ENCODE measurements around the gene BCAM.
"Not testable (repeated sequence)": the region's sequence is repeated elsewhere in the genome, so short reads cannot be mapped to it uniquely, and the experiment has no call there.

DNA sequence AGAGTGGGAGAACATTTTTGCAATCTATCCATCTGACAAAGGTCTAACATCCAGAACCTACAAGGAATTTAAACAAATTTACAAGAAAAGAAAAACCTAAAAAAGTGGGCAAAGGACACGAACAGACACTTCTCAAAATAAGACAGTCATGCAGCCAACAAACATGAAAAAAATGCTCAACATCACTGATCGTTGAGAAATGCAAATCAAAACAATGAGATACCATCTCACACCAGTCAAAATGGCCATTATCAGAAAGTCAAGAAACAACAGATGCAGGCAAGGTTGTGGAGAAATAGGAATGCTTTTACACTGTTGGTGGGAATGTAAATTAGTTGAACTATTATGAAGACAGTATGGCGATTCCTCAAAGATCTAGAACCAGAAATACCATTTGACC is 52.7 kb downstream of the BCAM start:
- TF ChIP-seq CTCF (conservative IDR thresholded peaks at IDR 0.05 in 1 of 2, IDR thresholded peaks at IDR 0.05 in 1 of 2; ENCODE audit: low read depth in 1 of 2, low read length in 2 of 2); EZH2 (IDR thresholded peaks at IDR 0.05; ENCODE audit: low read length, missing control alignments): not testable (repeated sequence)
